CD4-positive, alpha-beta memory T cell (primary cell): Measurements from ENCODE around the gene LINC01488. TPM values are rescaled to one million over a fixed set of nuclear protein-coding genes. Genes with fewer than 3 reads are reported as not detected.

Source experiments
- CTCF ChIA-PET: fragments of 350-600 bp; sonication (Branson Sonifier 250); formaldehyde crosslinking; loops from one replicate; lab custom pipeline; 2021; ENCODE audit warnings: inconsistent platforms; ENCODE audit not compliant: partially characterized antibody; lab: Charles Lee
- POLR2A ChIA-PET: fragments of 350-600 bp; sonication (Branson Sonifier 250); formaldehyde crosslinking; loops from one replicate; lab custom pipeline; 2021; ENCODE audit not compliant: partially characterized antibody; lab: Charles Lee
- DNase-seq, 5 donors: peaks; one replicate each; pipeline versions ENCODE4 v3.0.0 to v3.0.0-alpha.2; 2020 to 2022; ENCODE audit warnings: mixed read lengths in 1 of 5
- H3K27ac ChIP-seq: one replicate; pipeline ENCODE4 v1.7.0; 2013; ENCODE audit warnings: low read depth, low read length
- H3K27me3 ChIP-seq: 2 replicates; pipeline ENCODE4 v1.7.0; 2013; ENCODE audit warnings: mild to moderate bottlenecking, low read length, moderate library complexity; ENCODE audit not compliant: insufficient read depth
- H3K36me3 ChIP-seq: 2 replicates; pipeline ENCODE4 v1.7.0; 2013; ENCODE audit warnings: mild to moderate bottlenecking, low read length, moderate library complexity; ENCODE audit not compliant: insufficient read depth
- H3K4me1 ChIP-seq: 2 replicates; pipeline ENCODE4 v1.7.0; 2013; ENCODE audit warnings: mild to moderate bottlenecking, low read length, moderate library complexity; ENCODE audit not compliant: insufficient read depth
- H3K4me3 ChIP-seq, 2 donors: one replicate each; pipeline ENCODE4 v1.7.0; 2013; ENCODE audit warnings: low read length in 2 of 2, mild to moderate bottlenecking in 1 of 2
- H3K9me3 ChIP-seq, 2 donors: one replicate each; pipeline ENCODE4 v1.7.0; 2013; ENCODE audit warnings: low read length in 2 of 2, control low read depth in 1 of 2; ENCODE audit not compliant: control insufficient read depth in 1 of 2
- H3K27ac Mint-ChIP-seq, 7 donors: one replicate each; pipeline ENCODE4 v1.8.0; 2020 to 2021; ENCODE audit warnings: mixed read lengths in 7 of 7, mild to moderate bottlenecking in 6 of 7, inconsistent platforms in 3 of 7, moderate library complexity in 3 of 7
- H3K27me3 Mint-ChIP-seq, 2 donors: one replicate each; pipeline ENCODE4 v1.8.0; 2020 to 2021; ENCODE audit warnings: mixed read lengths in 2 of 2
- H3K36me3 Mint-ChIP-seq, 2 donors: one replicate each; pipeline ENCODE4 v1.8.0; 2020 to 2021; ENCODE audit warnings: mixed read lengths in 2 of 2, inconsistent platforms in 1 of 2, mild to moderate bottlenecking in 1 of 2
- H3K4me1 Mint-ChIP-seq, 4 donors: one replicate each; pipeline ENCODE4 v1.8.0; 2020 to 2021; ENCODE audit warnings: mixed read lengths in 4 of 4, mild to moderate bottlenecking in 1 of 4
- H3K4me3 Mint-ChIP-seq, 8 donors: one replicate each; pipeline ENCODE4 v1.8.0; 2020 to 2021; ENCODE audit warnings: mixed read lengths in 8 of 8, mild to moderate bottlenecking in 7 of 8, moderate library complexity in 6 of 8, inconsistent platforms in 3 of 8
- H3K9me3 Mint-ChIP-seq, 8 donors: one replicate each; pipeline ENCODE4 v1.8.0; 2020 to 2021; ENCODE audit warnings: mixed read lengths in 8 of 8, mild to moderate bottlenecking in 5 of 8, inconsistent platforms in 3 of 8, moderate library complexity in 1 of 8
- intact Hi-C: fragments of 100-400 bp; cut with micrococcal nuclease; formaldehyde crosslinking; loops from one replicate; pipeline ENCODE4 v1.15.1; 2023
- polyA plus RNA-seq, 2 donors: library from polyadenylated mRNA; unstranded; fragments of 300-500 nt; fragmentation: Illumina TruSeq; gene quantifications; one replicate each; pipeline ENCODE4 v1.2.3, GENCODE V29; 2021
- total RNA-seq, 2 experiments: library from RNA; stranded (reverse); gene quantifications; one replicate each; pipeline ENCODE4 v1.2.3, GENCODE V29; 2021

LINC01488 gene
- total and polyA plus RNA-seq, 4 experiments from 2014 or later: not detected

DNA sequence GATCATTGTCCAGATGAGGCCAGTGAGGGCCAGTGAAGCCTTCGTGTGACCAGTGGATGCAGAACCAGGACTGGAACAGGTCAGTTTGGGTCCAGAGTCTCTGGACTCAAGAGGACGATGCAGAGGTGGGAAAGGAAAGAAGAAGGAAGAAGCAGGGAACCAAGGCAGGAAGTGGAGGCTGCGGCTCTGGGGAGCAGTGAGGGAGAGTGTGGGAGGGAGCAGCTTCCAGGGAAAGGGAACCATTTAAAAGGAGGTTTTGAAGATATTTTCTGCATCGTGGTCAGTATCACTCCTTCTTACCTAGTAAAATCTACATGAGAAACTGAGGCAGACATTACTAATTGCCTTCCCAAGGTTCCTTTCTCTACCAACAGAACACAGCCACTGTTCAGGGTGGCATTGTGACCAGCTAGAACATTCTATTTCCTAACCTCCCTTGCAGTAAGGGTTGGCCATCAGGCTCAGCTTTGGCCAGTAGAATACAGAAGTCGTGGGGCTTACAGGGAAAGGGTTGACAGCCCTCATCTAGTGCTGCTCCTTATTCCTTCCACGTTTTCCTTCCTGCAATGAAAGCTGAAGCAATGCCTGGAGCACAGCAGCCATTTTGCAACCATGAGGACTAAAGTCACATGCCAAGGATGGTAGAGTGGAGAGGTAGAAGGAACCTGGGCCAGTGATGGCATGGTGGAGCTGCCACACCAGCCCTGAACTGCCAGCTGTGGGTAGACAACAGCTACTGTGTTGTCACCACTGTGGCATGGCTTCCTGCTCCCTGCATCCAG lies 29.1 kb upstream of the LINC01488 start:
- no peak overlapping the region for H3K4me3 Mint-ChIP-seq
- H3K9me3 ChIP-seq: peaks cover 0 to 5% of the 10 kb centered on the region in 2 donors
- H3K9me3 Mint-ChIP-seq: peaks cover 0 to 17% (median 9%) of the 10 kb centered on the region in 8 donors
- H3K4me1 Mint-ChIP-seq: no peaks in the 10 kb centered on the region
- H3K36me3 Mint-ChIP-seq: no peaks in the 10 kb centered on the region
- ChIA-PET CTCF (no interaction called here), POLR2A (no interaction called here)
- no peak overlapping the region for H3K27ac Mint-ChIP-seq
- no peak for DNase-seq
- no peaks in the 10 kb centered on the region for H3K4me1 ChIP-seq
- H3K27me3 Mint-ChIP-seq: peaks cover 8 to 14% of the 10 kb centered on the region in 2 donors
- H3K4me3 ChIP-seq: no peak overlapping the region
- H3K36me3 ChIP-seq: no peaks in the 10 kb centered on the region
- H3K27me3 ChIP-seq: no peaks in the 10 kb centered on the region
- H3K27ac ChIP-seq: no peak overlapping the region
- intact Hi-C loops: no loop called here

DNA sequence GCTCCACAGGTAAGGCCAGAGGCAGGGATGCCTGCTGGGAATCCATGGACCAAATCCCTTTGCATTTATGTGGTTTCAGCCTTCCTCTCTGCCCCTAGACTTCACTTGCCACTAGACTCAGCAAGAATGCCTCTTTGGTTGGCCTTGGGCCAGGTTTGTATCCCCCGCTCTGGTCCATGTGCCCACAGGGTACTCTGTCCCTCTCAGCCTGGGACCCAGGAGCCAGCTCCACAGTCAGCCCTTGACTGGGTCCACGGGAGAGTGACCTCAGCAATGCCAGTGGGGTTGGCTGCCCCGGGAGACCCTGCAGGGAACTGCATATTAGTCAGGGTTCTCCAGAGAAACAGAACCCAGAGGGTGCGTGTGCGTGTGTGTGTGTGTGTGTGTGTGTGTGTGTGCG lies 28.3 kb upstream of the LINC01488 start:
- Mint-ChIP-seq H3K27ac (peak overlapping the region in 1 of 7 donors; percentile 29), H3K4me3 (no peak overlapping the region), H3K27me3 (peaks cover 8 to 13% of the 10 kb centered on the region in 2 donors), H3K9me3 (peaks cover 2 to 24% (median 15%) of the 10 kb centered on the region in 8 donors), H3K4me1 (no peaks in the 10 kb centered on the region), H3K36me3 (peaks cover 0 to 6% of the 10 kb centered on the region in 2 donors)
- Histone ChIP-seq H3K27ac (no peak overlapping the region), H3K4me3 (no peak overlapping the region), H3K9me3 (peaks cover 0 to 6% of the 10 kb centered on the region in 2 donors), H3K36me3 (no peaks in the 10 kb centered on the region), H3K4me1 (no peaks in the 10 kb centered on the region), H3K27me3 (no peaks in the 10 kb centered on the region)
- ChIA-PET CTCF (no interaction called here), POLR2A (no interaction called here)
- intact Hi-C loops: no loop called here
- DNase-seq: no peak

DNA sequence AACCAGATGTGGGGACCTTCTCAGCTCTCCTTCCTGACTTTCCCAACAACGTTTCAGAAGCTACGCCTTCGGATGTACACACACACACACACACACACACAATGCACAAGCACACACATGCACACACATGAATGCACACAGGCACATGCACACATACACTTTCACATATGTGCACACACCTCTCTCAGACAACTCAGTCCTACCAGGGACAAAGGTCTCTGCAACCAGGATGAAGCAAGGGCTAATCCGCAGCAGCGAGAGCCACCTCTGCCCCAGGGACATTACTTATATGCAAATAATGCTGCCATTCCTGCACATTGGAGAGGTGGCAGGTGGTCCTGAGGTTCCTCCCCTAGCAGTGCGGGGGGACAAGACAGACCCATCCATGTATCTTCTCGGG lies 27.4 kb upstream of the LINC01488 start:
- DNase-seq: no peak
- Histone ChIP-seq H3K4me1 (no peaks in the 10 kb centered on the region), H3K27ac (no peak overlapping the region), H3K27me3 (no peaks in the 10 kb centered on the region), H3K4me3 (no peak overlapping the region), H3K36me3 (no peaks in the 10 kb centered on the region), H3K9me3 (peaks cover 0 to 6% of the 10 kb centered on the region in 2 donors)
- ChIA-PET CTCF (no interaction called here), POLR2A (no interaction called here)
- intact Hi-C loops: no loop called here
- H3K27ac Mint-ChIP-seq: no peak overlapping the region
- no peaks in the 10 kb centered on the region for H3K4me1 Mint-ChIP-seq
- H3K27me3 Mint-ChIP-seq: peaks cover 8 to 9% of the 10 kb centered on the region in 2 donors
- H3K36me3 Mint-ChIP-seq: peaks cover 0 to 6% of the 10 kb centered on the region in 2 donors
- peaks cover 2 to 33% (median 16%) of the 10 kb centered on the region in 8 donors for H3K9me3 Mint-ChIP-seq
- no peak overlapping the region for H3K4me3 Mint-ChIP-seq

DNA sequence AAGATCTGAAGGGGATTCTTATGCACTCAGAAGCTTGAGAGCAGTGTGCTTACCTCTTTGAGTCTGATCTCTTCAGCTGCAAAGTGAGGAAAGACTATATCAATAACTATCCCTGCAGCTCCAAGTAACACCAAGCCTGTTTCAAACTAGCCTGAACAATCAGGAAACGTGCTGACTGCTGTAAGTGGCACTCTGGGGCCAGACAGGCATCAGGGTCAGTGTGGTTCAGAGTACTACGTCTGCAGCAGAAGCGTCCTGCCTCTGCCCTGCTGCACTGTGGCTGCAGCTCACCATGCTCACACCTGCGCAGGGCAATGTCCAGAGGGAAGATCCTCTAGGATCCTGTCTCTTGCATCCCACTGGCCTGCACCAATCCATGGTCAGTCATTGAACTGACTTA lies 25.5 kb upstream of the LINC01488 start:
- H3K27ac ChIP-seq: no peak overlapping the region
- H3K4me1 ChIP-seq: no peaks in the 10 kb centered on the region
- no peak overlapping the region for H3K4me3 Mint-ChIP-seq
- H3K36me3 Mint-ChIP-seq: peaks cover 0 to 9% of the 10 kb centered on the region in 2 donors
- ChIA-PET CTCF (no interaction called here), POLR2A (no interaction called here)
- no peak overlapping the region for H3K27ac Mint-ChIP-seq
- no peak for DNase-seq
- H3K9me3 ChIP-seq: peaks cover 0 to 12% of the 10 kb centered on the region in 2 donors
- H3K4me1 Mint-ChIP-seq: no peaks in the 10 kb centered on the region
- H3K27me3 Mint-ChIP-seq: peaks cover 8 to 10% of the 10 kb centered on the region in 2 donors
- no peaks in the 10 kb centered on the region for H3K36me3 ChIP-seq
- no peak overlapping the region for H3K4me3 ChIP-seq
- peaks cover 2 to 49% (median 28%) of the 10 kb centered on the region in 8 donors for H3K9me3 Mint-ChIP-seq
- H3K27me3 ChIP-seq: no peaks in the 10 kb centered on the region
- intact Hi-C loops: no loop called here

DNA sequence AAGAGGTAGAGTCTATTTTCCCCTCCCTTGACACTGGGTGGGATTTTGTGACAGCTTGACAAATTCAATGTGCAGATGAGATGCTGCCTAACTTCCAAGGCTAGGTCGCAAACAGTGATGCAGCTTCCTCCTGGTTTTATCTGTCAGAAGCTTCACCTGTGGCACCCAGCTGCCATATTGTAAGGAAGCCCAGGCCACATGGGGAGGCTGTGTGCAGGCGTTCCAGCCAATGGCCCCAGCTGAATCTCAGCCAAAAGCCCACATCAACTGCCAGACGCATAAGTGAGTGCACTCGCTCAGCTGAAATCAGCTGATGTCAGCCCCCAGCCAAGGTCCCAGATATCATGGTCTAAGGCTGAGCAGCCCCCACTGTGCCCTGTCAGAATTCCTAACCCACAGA lies 24.8 kb upstream of the LINC01488 start:
- ChIA-PET POLR2A (no interaction called here), CTCF (no interaction called here)
- H3K36me3 ChIP-seq: no peaks in the 10 kb centered on the region
- no peak overlapping the region for H3K27ac ChIP-seq
- Mint-ChIP-seq H3K27me3 (peaks cover 5 to 7% of the 10 kb centered on the region in 2 donors), H3K36me3 (peaks cover 0 to 13% of the 10 kb centered on the region in 2 donors), H3K4me1 (no peaks in the 10 kb centered on the region), H3K27ac (no peak overlapping the region), H3K4me3 (no peak overlapping the region), H3K9me3 (peaks cover 2 to 49% (median 33%) of the 10 kb centered on the region in 8 donors)
- DNase-seq: peak in 1 of 5 donors; percentile 21
- peaks cover 0 to 12% of the 10 kb centered on the region in 2 donors for H3K9me3 ChIP-seq
- no peaks in the 10 kb centered on the region for H3K27me3 ChIP-seq
- intact Hi-C loops: no loop called here
- H3K4me1 ChIP-seq: no peaks in the 10 kb centered on the region
- H3K4me3 ChIP-seq: no peak overlapping the region

DNA sequence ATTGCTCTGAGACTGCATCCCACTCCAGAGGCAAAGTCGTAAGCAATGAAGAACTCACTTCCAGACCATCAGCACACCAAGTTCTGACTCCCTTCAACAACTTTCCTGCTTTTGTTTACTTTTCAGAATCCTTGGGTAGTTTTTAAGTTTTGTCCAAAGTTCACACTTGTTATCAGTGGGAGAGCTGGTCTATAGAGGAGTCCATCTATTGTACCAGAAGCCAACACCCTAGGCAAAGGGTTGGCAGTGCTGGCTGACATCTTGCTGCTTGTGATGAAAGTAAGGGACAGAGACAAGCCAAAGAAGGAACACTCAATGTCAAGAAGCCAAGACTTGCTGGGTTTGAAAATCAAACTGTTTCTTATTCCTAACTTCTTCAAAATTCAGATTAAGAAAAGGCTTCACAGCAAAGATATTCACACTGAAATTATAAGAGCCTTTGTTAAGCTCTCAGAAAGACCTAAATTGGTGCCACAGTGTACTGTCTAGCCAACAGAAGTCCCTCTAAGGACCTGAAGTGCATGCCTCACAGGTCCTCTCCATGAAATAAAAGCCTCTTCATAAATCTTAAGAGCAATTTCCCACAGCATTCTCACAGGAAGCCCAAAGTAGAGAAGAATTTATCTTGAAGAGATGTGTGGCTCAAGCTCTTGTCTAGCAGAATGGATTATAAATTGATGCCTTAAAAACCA lies 21.5 kb upstream of the LINC01488 start:
- peaks cover 2 to 51% (median 33%) of the 10 kb centered on the region in 8 donors for H3K9me3 Mint-ChIP-seq
- H3K4me1 ChIP-seq: no peaks in the 10 kb centered on the region
- H3K4me3 Mint-ChIP-seq: no peak overlapping the region
- POLR2A ChIA-PET: no interaction called here
- no peak for DNase-seq
- H3K4me1 Mint-ChIP-seq: no peaks in the 10 kb centered on the region
- no peaks in the 10 kb centered on the region for H3K27me3 ChIP-seq
- peaks cover 0 to 13% of the 10 kb centered on the region in 2 donors for H3K36me3 Mint-ChIP-seq
- CTCF ChIA-PET: no interaction called here
- intact Hi-C loops: no loop called here
- no peak overlapping the region for H3K27ac Mint-ChIP-seq
- no peaks in the 10 kb centered on the region for H3K36me3 ChIP-seq
- no peak overlapping the region for H3K27ac ChIP-seq
- H3K9me3 ChIP-seq: peaks cover 0 to 12% of the 10 kb centered on the region in 2 donors
- no peak overlapping the region for H3K4me3 ChIP-seq
- peaks cover 5 to 9% of the 10 kb centered on the region in 2 donors for H3K27me3 Mint-ChIP-seq

DNA sequence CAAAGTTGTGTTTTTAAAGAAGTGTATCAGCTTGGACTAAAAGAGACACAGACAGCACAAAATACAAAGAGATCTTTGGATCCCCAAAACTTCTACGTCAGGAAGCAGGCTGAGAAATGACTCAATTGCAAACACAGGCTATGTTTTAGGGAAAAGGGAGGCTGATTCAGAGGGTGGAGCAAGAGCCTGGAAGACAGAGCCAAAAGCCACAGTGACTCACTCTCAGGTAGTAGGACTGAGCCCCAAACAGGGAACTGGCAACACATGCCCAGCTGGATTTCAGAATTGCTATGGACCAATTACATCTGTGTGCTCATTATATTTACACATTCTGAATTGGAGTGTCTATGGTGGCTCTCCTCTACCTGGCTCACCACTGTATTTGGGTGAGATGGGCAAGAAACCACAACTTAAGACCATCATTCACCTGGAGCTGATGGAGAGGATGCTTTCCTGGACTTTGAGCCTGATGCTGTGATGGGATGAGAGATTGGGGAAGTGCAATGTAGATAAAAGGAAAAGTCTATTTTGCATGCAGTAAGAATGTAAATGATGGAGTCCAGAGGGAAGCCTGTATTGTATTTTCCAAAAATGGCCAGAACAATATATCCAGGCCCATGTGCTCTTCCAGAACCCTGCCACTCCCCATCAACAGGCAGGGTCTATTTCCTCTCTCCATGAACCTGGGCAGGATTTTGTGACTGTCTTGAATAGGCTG lies 20.8 kb upstream of the LINC01488 start:
- Histone ChIP-seq H3K36me3 (no peaks in the 10 kb centered on the region), H3K9me3 (peaks cover 0 to 12% of the 10 kb centered on the region in 2 donors), H3K4me1 (no peaks in the 10 kb centered on the region), H3K27me3 (no peaks in the 10 kb centered on the region), H3K4me3 (no peak overlapping the region), H3K27ac (no peak overlapping the region)
- intact Hi-C loops: no loop called here
- Mint-ChIP-seq H3K27me3 (peaks cover 5 to 9% of the 10 kb centered on the region in 2 donors), H3K4me3 (no peak overlapping the region), H3K9me3 (peaks cover 2 to 51% (median 33%) of the 10 kb centered on the region in 8 donors), H3K27ac (no peak overlapping the region), H3K4me1 (no peaks in the 10 kb centered on the region), H3K36me3 (peaks cover 0 to 13% of the 10 kb centered on the region in 2 donors)
- POLR2A ChIA-PET: no interaction called here
- no peak for DNase-seq
- CTCF ChIA-PET: no interaction called here
